ENCODE results near the gene LGR5.

LGR5 gene

GRCh38 chr12:71591601-71592000, 152.0 kb downstream of the LGR5 start:
- no peaks in the 10 kb centered on the region for H3K4me1 Mint-ChIP-seq (ENCODE audit: low read depth)
- no peaks in the 10 kb centered on the region for H3K36me3 Mint-ChIP-seq (ENCODE audit: low read depth)
- H3K27me3 Mint-ChIP-seq: no peaks in the 10 kb centered on the region
- peaks cover 8% of the 10 kb centered on the region for H3K9me3 Mint-ChIP-seq
- H3K27ac Mint-ChIP-seq: no peak overlapping the region
- H3K4me3 Mint-ChIP-seq: no peak overlapping the region
- intact Hi-C loops (cut with micrococcal nuclease): no loop called here

- Mint-ChIP-seq H3K27me3 (no peaks in the 10 kb centered on the region), H3K27ac (no peak overlapping the region), H3K4me1 (ENCODE audit: low read depth) (no peaks in the 10 kb centered on the region), H3K9me3 (peaks cover 8% of the 10 kb centered on the region), H3K4me3 (no peak overlapping the region), H3K36me3 (ENCODE audit: low read depth) (no peaks in the 10 kb centered on the region)
- intact Hi-C loops (cut with micrococcal nuclease): no loop called here
Measured at GRCh38 chr12:71592841-71593240, 153.2 kb downstream of the LGR5 start.

- peaks cover 15% of the 10 kb centered on the region for H3K9me3 Mint-ChIP-seq
- H3K4me3 Mint-ChIP-seq: no peak overlapping the region
- no peaks in the 10 kb centered on the region for H3K27me3 Mint-ChIP-seq
- intact Hi-C loops (cut with micrococcal nuclease): no loop called here
- no peaks in the 10 kb centered on the region for H3K4me1 Mint-ChIP-seq (ENCODE audit: low read depth)
- H3K36me3 Mint-ChIP-seq (ENCODE audit: low read depth): no peaks in the 10 kb centered on the region
- no peak overlapping the region for H3K27ac Mint-ChIP-seq
Measured at GRCh38 chr12:71594214-71594948, 154.8 kb downstream of the LGR5 start.

- Mint-ChIP-seq H3K27me3 (no peaks in the 10 kb centered on the region), H3K27ac (no peak overlapping the region), H3K4me3 (no peak overlapping the region), H3K9me3 (peaks cover 27% of the 10 kb centered on the region), H3K36me3 (ENCODE audit: low read depth) (no peaks in the 10 kb centered on the region), H3K4me1 (ENCODE audit: low read depth) (no peaks in the 10 kb centered on the region)
- intact Hi-C loops (cut with micrococcal nuclease): no loop called here
Measured at GRCh38 chr12:71599210-71599609, 159.6 kb downstream of the LGR5 start.

GRCh38 chr12:71601546-71601945, 161.9 kb downstream of the LGR5 start:
- no peak overlapping the region for H3K27ac Mint-ChIP-seq
- no peak overlapping the region for H3K4me3 Mint-ChIP-seq
- no peaks in the 10 kb centered on the region for H3K4me1 Mint-ChIP-seq (ENCODE audit: low read depth)
- intact Hi-C loops (cut with micrococcal nuclease): no loop called here
- peaks cover 27% of the 10 kb centered on the region for H3K9me3 Mint-ChIP-seq
- H3K36me3 Mint-ChIP-seq (ENCODE audit: low read depth): peaks cover 18% of the 10 kb centered on the region
- H3K27me3 Mint-ChIP-seq: no peaks in the 10 kb centered on the region

- Mint-ChIP-seq H3K4me1 (ENCODE audit: low read depth) (no peaks in the 10 kb centered on the region), H3K36me3 (ENCODE audit: low read depth) (peaks cover 33% of the 10 kb centered on the region), H3K4me3 (no peak overlapping the region), H3K27ac (no peak overlapping the region), H3K9me3 (peaks cover 27% of the 10 kb centered on the region), H3K27me3 (no peaks in the 10 kb centered on the region)
- intact Hi-C loops (cut with micrococcal nuclease): no loop called here
Measured at GRCh38 chr12:71602761-71603577, 163.4 kb downstream of the LGR5 start.

GRCh38 chr12:71605039-71605438, 165.4 kb downstream of the LGR5 start:
- Mint-ChIP-seq H3K9me3 (peaks cover 13% of the 10 kb centered on the region), H3K27ac (no peak overlapping the region), H3K27me3 (no peaks in the 10 kb centered on the region), H3K4me1 (ENCODE audit: low read depth) (peaks cover 4% of the 10 kb centered on the region), H3K4me3 (no peak overlapping the region), H3K36me3 (ENCODE audit: low read depth) (peaks cover 51% of the 10 kb centered on the region)
- intact Hi-C loops (cut with micrococcal nuclease): no loop called here

- Mint-ChIP-seq H3K9me3 (no peaks in the 10 kb centered on the region), H3K4me3 (no peak overlapping the region), H3K36me3 (ENCODE audit: low read depth) (peaks cover 78% of the 10 kb centered on the region), H3K27me3 (no peaks in the 10 kb centered on the region), H3K27ac (no peak overlapping the region), H3K4me1 (ENCODE audit: low read depth) (peaks cover 8% of the 10 kb centered on the region)
- intact Hi-C loops (cut with micrococcal nuclease): no loop called here
Measured at GRCh38 chr12:71607494-71608330, 168.1 kb downstream of the LGR5 start.

- Mint-ChIP-seq H3K27ac (peak overlapping the region; percentile 68), H3K9me3 (no peaks in the 10 kb centered on the region), H3K36me3 (ENCODE audit: low read depth) (peaks cover 89% of the 10 kb centered on the region), H3K4me1 (ENCODE audit: low read depth) (peaks cover 8% of the 10 kb centered on the region), H3K4me3 (no peak overlapping the region), H3K27me3 (no peaks in the 10 kb centered on the region)
- intact Hi-C loops (cut with micrococcal nuclease): loop anchor here (5.0 kb wide), 1 partner anchor 42 kb away; no protein-coding TSS in a partner anchor
Measured at GRCh38 chr12:71610031-71610795, 170.6 kb downstream of the LGR5 start.

- H3K36me3 Mint-ChIP-seq (ENCODE audit: low read depth): peaks cover 97% of the 10 kb centered on the region
- intact Hi-C loops (cut with micrococcal nuclease): no loop called here
- no peaks in the 10 kb centered on the region for H3K27me3 Mint-ChIP-seq
- no peak overlapping the region for H3K4me3 Mint-ChIP-seq
- no peaks in the 10 kb centered on the region for H3K9me3 Mint-ChIP-seq
- H3K27ac Mint-ChIP-seq: peak overlapping the region; percentile 21
- peaks cover 21% of the 10 kb centered on the region for H3K4me1 Mint-ChIP-seq (ENCODE audit: low read depth)
Measured at GRCh38 chr12:71621938-71622337, 182.3 kb downstream of the LGR5 start.

- Mint-ChIP-seq H3K27ac (no peak overlapping the region), H3K27me3 (no peaks in the 10 kb centered on the region)
- intact Hi-C loops (cut with micrococcal nuclease): no loop called here
Measured at GRCh38 chr12:71625476-71625875, 185.9 kb downstream of the LGR5 start.

GRCh38 chr12:71626098-71626497, 186.5 kb downstream of the LGR5 start:
- Mint-ChIP-seq H3K4me3 (no peak overlapping the region), H3K4me1 (ENCODE audit: low read depth) (peaks cover 17% of the 10 kb centered on the region), H3K27me3 (no peaks in the 10 kb centered on the region), H3K27ac (peak overlapping the region; percentile 52), H3K36me3 (ENCODE audit: low read depth) (peaks cover 89% of the 10 kb centered on the region), H3K9me3 (no peaks in the 10 kb centered on the region)
- intact Hi-C loops (cut with micrococcal nuclease): no loop called here

More at GRCh38 chr12:71625476-71625875, 185.9 kb downstream of the LGR5 start:
- Mint-ChIP-seq H3K36me3 (ENCODE audit: low read depth) (peaks cover 89% of the 10 kb centered on the region), H3K4me1 (ENCODE audit: low read depth) (peaks cover 21% of the 10 kb centered on the region), H3K4me3 (no peak overlapping the region), H3K9me3 (no peaks in the 10 kb centered on the region)

GRCh38 chr12:71626768-71627167, 187.2 kb downstream of the LGR5 start:
- H3K4me3 Mint-ChIP-seq: no peak overlapping the region
- H3K36me3 Mint-ChIP-seq (ENCODE audit: low read depth): peaks cover 84% of the 10 kb centered on the region
- H3K27me3 Mint-ChIP-seq: no peaks in the 10 kb centered on the region
- no peaks in the 10 kb centered on the region for H3K9me3 Mint-ChIP-seq
- no peak overlapping the region for H3K27ac Mint-ChIP-seq
- peaks cover 11% of the 10 kb centered on the region for H3K4me1 Mint-ChIP-seq (ENCODE audit: low read depth)
- intact Hi-C loops (cut with micrococcal nuclease): no loop called here

All from dendritic cell treated with granulocyte-macrophage colony-stimulating factor and Interleukin-4, amounts not matched to agents 40 ng/mL and 50 ng/mL, for 4 days (primary cell).